G401.6 (cell line): ENCODE measurements around the gene ZBTB22.
"Not testable (repeated sequence)": the region's sequence is repeated elsewhere in the genome, so short reads cannot be mapped to it uniquely, and the experiment has no call there.

Source experiments
- FAIRE-seq: peaks from 2 replicates; lab custom pipeline; 2012; peaks lifted over from hg19 to GRCh38; lab: Jason Lieb, UNC

Gene ZBTB22

DNA sequence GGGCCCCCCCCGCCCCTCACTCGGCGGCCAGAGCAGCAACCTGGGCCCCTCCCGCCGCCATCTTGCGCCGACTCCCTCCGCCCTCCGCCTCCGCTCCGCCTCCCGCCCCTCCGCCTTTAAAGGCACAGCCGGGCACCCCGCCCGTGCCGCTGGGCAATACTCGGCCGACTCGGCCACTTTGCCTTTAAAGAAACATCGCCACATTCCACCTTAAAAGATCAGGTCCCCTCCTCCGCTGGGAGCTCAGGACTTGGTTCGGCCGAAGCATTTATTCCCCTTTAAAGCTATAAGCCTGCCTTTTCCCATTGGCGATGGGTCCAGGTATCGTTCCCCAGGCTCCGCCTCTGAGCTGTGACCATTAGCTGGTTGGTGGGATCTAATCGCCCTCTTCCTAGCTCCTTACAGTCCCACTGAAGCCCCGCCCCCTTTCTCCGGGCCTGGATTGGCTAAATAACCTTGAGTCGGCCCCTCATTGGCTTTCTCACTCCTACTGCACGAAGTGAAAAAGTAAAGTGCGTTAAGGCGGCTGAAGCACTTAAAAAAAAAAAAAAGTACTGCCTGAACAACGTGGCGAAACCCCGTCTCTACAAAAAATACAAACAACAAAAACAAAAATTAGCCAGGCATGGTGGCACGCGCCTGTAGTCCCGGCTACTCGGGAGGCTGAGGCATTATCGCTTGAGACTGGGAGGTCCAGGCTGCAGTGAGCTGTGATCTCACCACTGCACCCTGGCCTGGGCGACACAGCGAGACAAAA lies at the start of gene ZBTB22:
TSS of gene ZBTB22 (minus strand) at position 76 of the 757 bp plus-strand sequence. CDS start 828 bp downstream, outside the sequence.
- peak; percentile 99 for FAIRE-seq

DNA sequence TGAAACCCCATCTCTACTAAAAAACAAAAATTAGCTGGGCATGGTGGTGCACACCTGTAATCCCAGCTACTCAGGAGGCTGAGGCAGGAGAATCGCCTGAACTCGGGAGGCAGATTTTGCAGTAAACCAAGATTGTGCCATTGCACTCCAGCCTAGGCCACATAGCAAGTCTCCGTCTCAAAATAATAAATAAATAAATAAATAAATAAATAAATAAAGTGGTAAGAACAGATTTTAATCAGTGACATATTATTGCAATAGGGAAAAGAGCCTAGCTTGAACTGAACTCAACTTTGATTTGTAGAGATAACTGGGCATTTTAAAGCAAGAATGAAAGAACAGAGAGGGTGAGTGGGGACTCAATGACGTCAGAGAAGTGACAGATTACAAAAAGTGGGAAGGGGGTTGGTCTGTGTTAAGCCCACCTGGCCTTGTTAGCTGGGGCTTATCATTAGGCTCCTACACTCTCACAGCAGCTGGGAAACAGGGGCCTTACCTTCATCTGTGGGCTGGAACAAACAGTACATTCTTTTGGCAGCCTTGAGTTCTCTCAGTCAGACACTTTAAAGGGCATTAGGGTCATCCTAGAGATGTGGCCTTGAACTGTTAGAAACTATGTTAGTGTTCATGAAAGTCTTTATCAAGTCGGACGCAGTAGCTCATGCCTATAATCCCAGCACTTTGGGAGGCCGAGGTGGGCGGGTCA lies 49.6 kb upstream of the ZBTB22 start:
- no peak for FAIRE-seq

DNA sequence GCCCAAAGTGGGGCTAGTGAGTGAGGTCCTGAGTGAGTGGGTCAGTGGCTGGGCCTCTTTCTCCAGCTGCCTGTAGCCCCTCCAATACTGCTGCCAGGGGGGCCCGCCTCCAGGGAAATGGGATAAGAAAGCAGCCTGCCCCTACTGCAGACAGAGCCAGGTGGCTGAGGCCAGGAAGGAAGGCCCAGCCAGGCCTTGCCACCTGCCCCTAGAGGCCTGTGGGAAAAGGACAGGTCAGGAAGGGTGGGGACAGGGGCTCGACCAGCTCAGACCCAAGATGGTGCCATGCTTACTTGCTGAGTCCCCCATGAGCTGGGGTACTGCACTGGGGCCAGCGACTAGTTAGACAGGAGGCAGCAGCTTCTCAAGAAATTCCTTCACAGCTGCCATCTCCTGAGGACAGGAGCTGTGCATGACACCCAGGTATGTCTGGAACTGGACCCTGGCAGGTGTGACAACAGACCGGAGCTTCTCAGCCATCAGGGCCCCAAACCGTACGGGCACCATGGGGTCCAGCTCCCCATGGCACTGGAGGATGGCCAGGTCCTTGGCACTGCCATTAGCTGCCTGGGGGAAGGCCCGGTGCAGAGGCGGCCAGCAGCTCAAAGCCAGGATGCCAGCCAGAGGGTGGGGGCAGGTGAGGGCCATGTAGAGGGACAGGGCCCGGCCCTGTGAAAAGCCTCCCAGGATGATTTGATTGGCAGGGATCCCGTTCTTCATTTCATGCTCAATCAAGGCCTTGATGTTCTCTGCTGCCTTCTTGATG lies 47.8 kb upstream of the ZBTB22 start:
- not testable (repeated sequence) for FAIRE-seq

DNA sequence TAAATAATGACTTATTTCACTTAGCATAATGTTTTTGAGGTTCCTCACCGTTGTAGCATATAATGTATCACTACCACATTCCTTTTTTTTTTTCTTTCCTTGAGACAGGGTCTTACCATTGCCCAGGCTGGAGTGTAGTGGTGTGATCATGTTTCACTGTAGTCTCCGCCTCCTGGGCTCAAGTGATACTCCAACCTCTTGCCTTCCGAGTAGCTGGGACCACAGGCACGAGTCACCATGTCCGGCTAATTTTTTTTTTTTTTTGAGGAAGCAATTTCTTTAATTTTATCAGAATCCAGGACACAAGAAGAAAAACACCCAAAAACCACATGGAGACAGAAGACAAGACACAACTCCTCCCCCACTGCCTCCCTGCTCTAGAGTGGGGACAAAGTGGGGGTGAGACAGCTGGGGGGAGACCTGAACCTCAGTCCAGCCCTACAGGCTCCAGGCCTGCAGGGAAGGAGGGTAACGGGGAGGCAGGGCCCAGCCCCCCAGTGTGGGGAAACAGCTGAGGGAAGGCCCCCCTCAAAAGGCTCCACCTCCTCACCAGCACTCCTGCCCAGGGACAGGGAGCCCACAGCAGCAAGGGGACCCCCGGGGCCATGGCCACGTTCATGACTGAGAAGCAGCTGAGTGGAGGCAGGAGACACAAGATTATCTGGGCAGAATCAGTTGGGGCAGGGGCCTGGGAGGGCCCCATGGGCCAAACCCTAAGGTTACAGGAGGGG lies 47.1 kb upstream of the ZBTB22 start:
- FAIRE-seq, result peak; percentile 85

- FAIRE-seq, result not testable (repeated sequence)
Measured at GRCh38 chr6:33363486-33363885, 45.9 kb upstream of the ZBTB22 start.

DNA sequence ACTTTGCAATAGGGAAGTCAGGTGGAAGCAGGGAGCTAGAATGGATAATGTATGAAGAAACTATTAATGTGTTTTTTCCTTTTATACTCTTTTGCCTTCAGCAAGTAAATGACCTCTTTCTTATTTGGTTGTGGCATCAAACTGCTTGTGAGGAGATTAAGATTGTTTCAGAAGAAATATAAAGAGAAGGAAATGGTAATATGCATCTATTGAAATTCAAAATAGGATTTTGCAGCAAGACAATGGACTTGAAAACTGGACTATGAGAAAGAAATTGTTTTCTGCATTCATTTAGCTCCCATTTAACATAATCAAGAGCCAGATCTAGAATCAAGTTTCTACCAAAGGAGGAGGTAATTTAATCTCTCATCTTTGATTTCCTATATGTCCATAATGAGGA lies 41.8 kb upstream of the ZBTB22 start:
- no peak for FAIRE-seq

GRCh38 chr6:33357160-33357871 lies 39.8 kb upstream of the ZBTB22 start:
- not testable (repeated sequence) for FAIRE-seq

DNA sequence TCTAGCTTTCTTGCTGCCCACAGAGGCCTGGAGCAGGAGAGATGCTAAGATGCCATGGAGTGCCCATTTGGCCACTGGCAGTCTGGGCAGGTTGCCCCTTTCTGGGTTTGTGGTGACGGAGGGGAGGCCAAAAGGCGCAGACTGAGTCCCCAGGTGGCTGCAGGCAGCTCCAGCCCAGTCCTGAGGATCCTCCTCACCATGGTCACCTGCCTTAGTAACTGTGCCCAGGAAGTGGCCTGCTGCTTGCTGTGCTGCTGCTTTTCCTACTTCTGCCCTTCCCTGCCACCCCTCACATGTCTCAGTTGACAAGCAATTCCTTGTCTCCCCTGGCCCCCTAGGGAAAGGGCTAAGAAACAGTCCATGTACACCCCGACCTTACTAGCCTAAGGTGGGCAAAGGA lies 38.8 kb upstream of the ZBTB22 start:
- no peak for FAIRE-seq

GRCh38 chr6:33355860-33356259 lies 38.3 kb upstream of the ZBTB22 start:
- FAIRE-seq, result not testable (repeated sequence)

- no peak for FAIRE-seq
Measured at GRCh38 chr6:33347816-33348215, 30.3 kb upstream of the ZBTB22 start.

DNA sequence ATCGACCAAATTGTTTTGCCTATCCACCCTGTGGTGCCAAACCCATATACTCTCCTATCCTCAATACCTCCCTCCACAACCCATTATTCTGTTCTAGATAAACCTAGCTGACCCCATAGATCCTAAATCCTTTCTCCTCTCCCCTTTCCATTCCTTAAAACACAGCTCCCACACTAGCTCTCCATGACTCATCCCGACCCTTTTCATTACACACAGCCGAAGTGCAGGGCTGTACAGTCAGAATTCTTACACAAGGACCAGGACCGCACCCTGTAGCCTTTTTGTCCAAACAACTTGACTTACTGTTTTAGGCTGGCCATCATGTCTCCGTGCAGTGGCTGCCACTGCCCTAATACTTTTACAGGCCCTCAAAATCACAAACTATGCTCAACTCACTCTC lies 29.4 kb upstream of the ZBTB22 start:
- FAIRE-seq, result not testable (repeated sequence)

- peak; percentile 67 for FAIRE-seq
Measured at GRCh38 chr6:33344701-33345697, 27.5 kb upstream of the ZBTB22 start.

GRCh38 chr6:33343953-33344611 lies 26.5 kb upstream of the ZBTB22 start:
- no peak for FAIRE-seq

DNA sequence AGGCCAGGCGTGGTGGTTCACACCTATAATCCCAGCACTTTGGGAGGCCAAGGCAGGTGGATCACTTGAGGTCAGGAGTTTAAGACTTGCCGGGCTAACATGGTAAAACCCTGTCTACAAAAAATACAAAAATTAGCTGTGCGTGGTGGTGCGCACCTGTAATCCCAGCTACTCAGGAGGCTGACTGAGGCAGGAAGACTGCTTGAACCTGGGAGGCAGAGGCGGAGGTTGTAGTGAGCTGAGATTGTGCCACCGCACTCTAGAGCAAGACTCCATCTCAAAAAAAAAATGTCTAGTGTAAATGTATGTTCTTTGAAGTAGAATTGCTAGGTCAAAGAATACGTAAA lies 26.0 kb upstream of the ZBTB22 start:
- FAIRE-seq, result not testable (repeated sequence)

- no peak for FAIRE-seq
Measured at GRCh38 chr6:33339193-33339592, 21.6 kb upstream of the ZBTB22 start.

GRCh38 chr6:33336495-33336894 lies 19.0 kb upstream of the ZBTB22 start:
- FAIRE-seq, result no peak

GRCh38 chr6:33335916-33336315 lies 18.4 kb upstream of the ZBTB22 start:
- FAIRE-seq, result no peak

DNA sequence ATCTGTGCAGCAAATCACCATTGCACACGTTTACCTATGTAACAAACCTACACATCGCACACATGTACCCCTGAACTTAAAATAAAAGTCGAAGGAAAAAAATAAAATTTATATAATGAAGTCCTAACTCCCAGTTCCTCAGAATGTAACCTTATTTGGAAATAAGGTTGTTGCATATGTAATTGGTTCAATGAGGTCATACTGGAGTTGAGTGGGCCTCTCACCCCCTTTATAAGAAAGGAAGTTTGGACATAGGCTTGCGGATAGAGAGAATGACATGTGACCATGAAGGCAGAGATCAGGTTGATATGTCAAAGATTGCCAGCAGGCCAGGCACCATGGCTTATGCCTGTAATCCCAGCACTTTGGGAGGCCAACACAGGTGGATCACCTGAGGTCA lies 16.1 kb upstream of the ZBTB22 start:
- FAIRE-seq, result no peak

GRCh38 chr6:33330736-33331135 lies 13.2 kb upstream of the ZBTB22 start:
- FAIRE-seq, result no peak

DNA sequence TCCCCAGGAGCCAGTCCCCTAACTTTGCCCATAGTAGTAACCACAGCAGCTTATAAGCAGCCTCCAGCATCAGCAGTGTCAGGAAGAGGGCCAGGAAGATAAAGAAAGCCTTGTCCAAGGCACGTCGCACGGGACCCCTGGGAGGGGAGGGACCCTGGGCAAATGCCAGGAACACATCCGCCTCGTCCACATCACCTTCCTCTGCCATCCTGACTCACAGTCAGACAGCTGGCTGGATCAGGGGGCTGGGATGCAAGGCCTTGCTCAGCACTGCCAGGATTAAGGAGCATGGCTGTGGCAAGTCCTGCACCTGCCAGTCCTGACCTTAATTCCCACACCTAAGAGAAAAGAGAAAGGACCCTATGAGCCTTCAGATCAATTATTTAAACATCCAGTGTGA lies 11.5 kb upstream of the ZBTB22 start:
- FAIRE-seq, result no peak
